SK-N-SH treated with all-trans-retinoic acid at 6 μM for 48 hours (cell line): Measurements from ENCODE around the gene FIBP.

ENCODE experiments used
- ATAC-seq: fragments of 200-7000 bp; cut with Tn5 transposase; 3 replicates; pipeline ENCODE4 v1.9.1; 2020; ENCODE audit warnings: mild to moderate bottlenecking, moderate library complexity
- ARNTL ChIP-seq: fragments of 450-650 bp; formaldehyde crosslinking; IDR thresholded peaks from 2 replicates; pipeline ENCODE4 v1.5.0; 2020; ENCODE audit warnings: low read depth, mild to moderate bottlenecking, moderate library complexity, borderline replicate concordance
- BACH2 ChIP-seq: fragments of 250-450 bp; sonication (Bioruptor Pico); IDR thresholded peaks from 2 replicates; pipeline ENCODE4 v1.9.0; 2021; ENCODE audit warnings: mild to moderate bottlenecking, borderline replicate concordance
- CREB5 ChIP-seq: fragments of 250-450 bp; sonication (Bioruptor Pico); IDR thresholded peaks from 2 replicates; pipeline ENCODE4 v1.5.1; 2020; ENCODE audit warnings: low read depth, mild to moderate bottlenecking, moderate library complexity
- ESRRG ChIP-seq: fragments of 250-450 bp; sonication (Bioruptor Pico); IDR thresholded peaks from 2 replicates; pipeline ENCODE4 v1.6.1; 2021; ENCODE audit warnings: mild to moderate bottlenecking
- GLIS3 ChIP-seq: fragments of 250-450 bp; sonication (Bioruptor Pico); IDR thresholded peaks from 2 replicates; pipeline ENCODE4 v1.5.0; 2020; ENCODE audit warnings: mild to moderate bottlenecking, moderate library complexity
- ISL1 ChIP-seq: fragments of 250-450 bp; sonication (Bioruptor Pico); IDR thresholded peaks from 2 replicates; pipeline ENCODE4 v2.1.2; 2022; ENCODE audit warnings: mild to moderate bottlenecking, moderate library complexity
- OSR1 ChIP-seq: fragments of 250-450 bp; sonication (Bioruptor Pico); IDR thresholded peaks from 2 replicates; pipeline ENCODE4 v1.8.0; 2022; ENCODE audit warnings: moderate library complexity, mild to moderate bottlenecking, inconsistent platforms
- POU6F1 ChIP-seq: fragments of 250-450 bp; sonication (Bioruptor Pico); IDR thresholded peaks from 2 replicates; pipeline ENCODE4 v1.8.0; 2021; ENCODE audit warnings: low read depth, mild to moderate bottlenecking, moderate library complexity, borderline replicate concordance
- PPARA ChIP-seq: fragments of 250-450 bp; sonication (Bioruptor Pico); IDR thresholded peaks from 2 replicates; pipeline ENCODE4 v1.5.0; 2020; ENCODE audit warnings: mild to moderate bottlenecking, borderline replicate concordance
- RARB ChIP-seq: fragments of 250-450 bp; sonication (Bioruptor Pico); IDR thresholded peaks from 2 replicates; pipeline ENCODE4 v1.8.0; 2021; ENCODE audit warnings: mild to moderate bottlenecking, moderate library complexity
- SNAI2 ChIP-seq: fragments of 250-450 bp; sonication (Bioruptor Pico); IDR thresholded peaks from 2 replicates; pipeline ENCODE4 v1.5.0; 2020; ENCODE audit warnings: mild to moderate bottlenecking, moderate library complexity
- TCF4 ChIP-seq: fragments of 250-450 bp; sonication (Bioruptor Pico); IDR thresholded peaks from 2 replicates; pipeline ENCODE4 v1.8.0; 2021; ENCODE audit warnings: mild to moderate bottlenecking, moderate library complexity, borderline replicate concordance
- TOX ChIP-seq: fragments of 250-450 bp; sonication (Bioruptor Pico); IDR thresholded peaks from 2 replicates; pipeline ENCODE4 v1.8.0; 2021; ENCODE audit warnings: mild to moderate bottlenecking, moderate library complexity, borderline replicate concordance
- ZC3H10 ChIP-seq: fragments of 250-450 bp; sonication (Bioruptor Pico); IDR thresholded peaks from 2 replicates; pipeline ENCODE4 v1.5.1; 2021; ENCODE audit warnings: mild to moderate bottlenecking, moderate library complexity
- ZFP3 ChIP-seq: fragments of 250-450 bp; sonication (Bioruptor Pico); IDR thresholded peaks from 2 replicates; pipeline ENCODE4 v1.5.0; 2020; ENCODE audit warnings: mild to moderate bottlenecking, moderate library complexity
- ZFP30 ChIP-seq: fragments of 450-650 bp; formaldehyde crosslinking; IDR thresholded peaks from 2 replicates; pipeline ENCODE4 v1.5.0; 2022; ENCODE audit warnings: mild to moderate bottlenecking, moderate library complexity
- ZNF565 ChIP-seq: fragments of 450-650 bp; formaldehyde crosslinking; conservative IDR thresholded peaks from 2 replicates; pipeline ENCODE4 v1.5.0; 2020; ENCODE audit warnings: low read depth, mild to moderate bottlenecking, moderate library complexity
- ZNF8 ChIP-seq: fragments of 450-650 bp; formaldehyde crosslinking; IDR thresholded peaks from 2 replicates; pipeline ENCODE4 v1.5.0; 2020; ENCODE audit warnings: mild to moderate bottlenecking, moderate library complexity
- TF ChIP-seq, protein P1 (sequence below): fragments of 250-450 bp; sonication (Bioruptor Pico); IDR thresholded peaks from 2 replicates; pipeline ENCODE4 v1.8.0; 2020; ENCODE audit warnings: mild to moderate bottlenecking, moderate library complexity, borderline replicate concordance

The FIBP gene

DNA sequence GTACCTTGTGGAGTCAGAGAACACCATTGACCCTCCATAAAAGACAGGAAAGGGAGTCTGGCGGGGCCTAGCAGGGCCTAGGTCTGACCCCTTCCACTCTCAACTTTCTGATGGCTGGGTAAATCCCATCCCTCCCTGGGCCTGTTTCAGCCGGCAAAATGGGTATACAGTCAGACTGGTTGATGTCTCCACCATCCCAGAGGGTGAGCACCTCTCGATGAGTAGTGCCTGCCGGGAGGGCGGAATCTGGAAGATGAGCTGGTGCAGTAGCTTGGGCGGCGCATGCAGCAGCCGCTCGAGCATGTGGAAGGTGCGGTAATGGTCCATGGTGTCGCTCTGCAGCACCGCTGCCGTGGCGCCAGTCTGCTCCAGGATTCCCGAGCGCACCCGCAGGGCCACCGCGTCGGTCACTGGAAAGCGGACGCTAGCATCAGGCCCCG lies 528 bp downstream of the FIBP start:
- ATAC-seq: peak; percentile 9
- no peak for TF ChIP-seq ESRRG (CRISPR knock-in tag)
- TF ChIP-seq CREB5 (CRISPR knock-in tag): no peak

DNA sequence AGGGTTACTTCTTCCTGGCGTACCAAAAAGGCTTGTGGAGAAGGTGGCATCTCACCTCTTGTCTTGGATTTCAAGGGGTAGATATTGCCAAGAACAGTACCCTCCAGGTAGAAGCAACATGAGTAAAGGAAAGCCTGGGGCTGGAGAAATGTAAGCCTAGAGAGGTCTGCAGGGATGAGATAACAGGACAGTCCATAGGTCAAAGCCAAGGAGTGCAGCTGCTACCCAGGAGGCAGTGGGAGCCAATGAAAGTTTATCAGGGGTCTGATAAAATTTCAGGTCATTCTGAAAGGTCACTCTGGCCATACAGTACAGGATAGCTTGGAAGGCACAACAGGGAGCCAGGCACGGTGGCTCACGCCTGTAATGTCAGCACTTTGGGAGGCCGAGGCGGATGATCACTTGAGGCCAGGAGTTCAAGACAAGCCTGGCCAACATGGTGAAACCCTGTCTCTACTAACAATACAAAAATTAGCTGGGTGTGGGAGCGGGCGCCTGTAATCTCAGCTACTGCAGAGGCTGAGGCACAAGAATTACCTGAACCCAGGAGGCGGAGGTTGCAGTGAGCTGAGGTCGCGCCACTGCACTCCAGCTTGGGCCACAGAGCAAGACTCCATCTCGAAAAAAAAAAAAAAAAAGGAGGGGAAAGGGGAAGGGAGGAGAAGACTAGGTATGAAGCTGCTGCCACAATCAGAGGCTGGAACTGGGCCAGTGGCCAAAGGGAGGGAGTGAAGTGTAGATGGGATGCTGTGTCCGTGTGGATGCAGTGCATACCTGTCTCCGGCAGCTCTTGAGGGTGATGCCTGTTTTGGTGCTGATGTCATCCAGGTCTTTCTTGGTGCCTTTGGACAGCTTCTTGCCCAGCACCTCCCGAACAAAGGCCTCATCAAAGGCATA lies 1.2 kb downstream of the FIBP start:
- ATAC-seq: no peak
- TF ChIP-seq ZFP30 (CRISPR knock-in tag) (no peak), ZC3H10 (CRISPR knock-in tag) (no peak), OSR1 (CRISPR knock-in tag) (no peak), CREB5 (CRISPR knock-in tag) (no peak), POU6F1 (CRISPR knock-in tag) (no peak), ISL1 (CRISPR knock-in tag) (no peak), SNAI2 (CRISPR knock-in tag) (no peak), TOX (CRISPR knock-in tag) (no peak), TCF4 (CRISPR knock-in tag) (no peak), ZNF8 (CRISPR knock-in tag) (no peak), ESRRG (CRISPR knock-in tag) (no peak), PPARA (CRISPR knock-in tag) (no peak), RARB (CRISPR knock-in tag) (no peak)

DNA sequence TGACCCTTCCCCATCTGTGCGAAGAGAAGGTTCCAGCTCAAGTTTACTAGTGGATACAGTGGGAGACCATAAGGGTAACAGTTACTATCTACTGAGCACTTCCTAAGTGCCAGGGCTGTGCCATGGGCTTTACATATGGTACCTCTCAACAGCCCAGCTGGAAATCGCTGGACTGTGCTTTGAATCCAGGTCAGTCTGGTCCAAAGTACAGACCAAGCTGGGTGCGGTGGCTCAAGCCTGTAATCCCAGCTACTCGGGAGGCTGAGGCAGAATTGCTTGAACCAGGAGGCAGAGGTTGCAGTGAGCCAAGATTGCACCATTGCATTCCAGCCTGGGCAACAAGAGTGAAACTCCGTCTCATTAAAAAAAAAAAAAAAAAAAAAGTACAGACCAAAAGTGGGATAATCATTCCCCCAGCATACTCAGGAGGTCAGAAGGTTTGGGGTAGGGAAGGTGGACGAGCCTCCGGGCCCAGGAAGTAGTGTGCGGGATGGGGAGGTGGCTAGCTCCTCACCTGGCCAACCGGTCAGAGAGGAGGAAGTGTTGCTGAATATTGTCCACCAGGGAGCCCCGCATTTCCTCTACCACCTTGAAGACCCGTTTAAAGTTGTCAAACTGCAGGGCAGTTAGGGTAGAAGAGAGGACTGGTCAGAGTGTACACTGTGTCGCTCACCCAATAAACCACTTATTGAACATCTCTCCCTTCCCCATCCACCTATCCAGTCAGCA lies 2.3 kb downstream of the FIBP start:
- no peak for ATAC-seq
- TF ChIP-seq BACH2 (CRISPR knock-in tag) (no peak), ZNF565 (CRISPR knock-in tag) (no peak), PPARA (CRISPR knock-in tag) (no peak), GLIS3 (no peak), ZC3H10 (CRISPR knock-in tag) (no peak), ZFP30 (CRISPR knock-in tag) (no peak), ZNF8 (CRISPR knock-in tag) (no peak), TOX (CRISPR knock-in tag) (no peak), ESRRG (CRISPR knock-in tag) (no peak), RARB (CRISPR knock-in tag) (no peak), ZFP3 (CRISPR knock-in tag) (no peak), ARNTL (CRISPR knock-in tag) (no peak), ISL1 (CRISPR knock-in tag) (no peak), SNAI2 (CRISPR knock-in tag) (no peak), CREB5 (CRISPR knock-in tag) (no peak), OSR1 (CRISPR knock-in tag) (no peak)
- TF ChIP-seq, protein P1, sequence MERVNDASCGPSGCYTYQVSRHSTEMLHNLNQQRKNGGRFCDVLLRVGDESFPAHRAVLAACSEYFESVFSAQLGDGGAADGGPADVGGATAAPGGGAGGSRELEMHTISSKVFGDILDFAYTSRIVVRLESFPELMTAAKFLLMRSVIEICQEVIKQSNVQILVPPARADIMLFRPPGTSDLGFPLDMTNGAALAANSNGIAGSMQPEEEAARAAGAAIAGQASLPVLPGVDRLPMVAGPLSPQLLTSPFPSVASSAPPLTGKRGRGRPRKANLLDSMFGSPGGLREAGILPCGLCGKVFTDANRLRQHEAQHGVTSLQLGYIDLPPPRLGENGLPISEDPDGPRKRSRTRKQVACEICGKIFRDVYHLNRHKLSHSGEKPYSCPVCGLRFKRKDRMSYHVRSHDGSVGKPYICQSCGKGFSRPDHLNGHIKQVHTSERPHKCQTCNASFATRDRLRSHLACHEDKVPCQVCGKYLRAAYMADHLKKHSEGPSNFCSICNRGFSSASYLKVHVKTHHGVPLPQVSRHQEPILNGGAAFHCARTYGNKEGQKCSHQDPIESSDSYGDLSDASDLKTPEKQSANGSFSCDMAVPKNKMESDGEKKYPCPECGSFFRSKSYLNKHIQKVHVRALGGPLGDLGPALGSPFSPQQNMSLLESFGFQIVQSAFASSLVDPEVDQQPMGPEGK (CRISPR knock-in tag): no peak
